Measurements from ENCODE around the gene EYS. TPM values are rescaled to one million over a fixed set of nuclear protein-coding genes. Genes with fewer than 3 reads are reported as not detected.

EYS gene
- total RNA-seq, 2 donors from 2014 or later: 0.18 to 3.5 TPM

- Histone ChIP-seq H3K9me3 (no peaks in the 10 kb centered on the region), H3K4me1 (replicated peaks) (no peaks in the 10 kb centered on the region), H3K27me3 (replicated peaks; ENCODE audit: insufficient read depth) (no peaks in the 10 kb centered on the region), H3K4me3 (no peak overlapping the region), H3K27ac (no peak overlapping the region), H3K36me3 (no peaks in the 10 kb centered on the region)
- intact Hi-C loops (cut with DNase I): no loop called here
- 59% methylated on average over 3 of the region's 3 CpGs for WGBS
- no peak for DNase-seq (ENCODE audit: low spot score)
- TF ChIP-seq CTCF (IDR thresholded peaks at IDR 0.05) (no peak), POLR2A (IDR thresholded peaks at IDR 0.05) (no peak), POLR2AphosphoS5 (IDR thresholded peaks at IDR 0.05) (no peak)
Measured at GRCh38 chr6:65566117-65566516, 140.9 kb downstream of the EYS start.

GRCh38 chr6:65558071-65558470 is 149.0 kb downstream of the EYS start:
- Histone ChIP-seq H3K36me3 (no peaks in the 10 kb centered on the region), H3K4me1 (replicated peaks) (no peaks in the 10 kb centered on the region), H3K27me3 (replicated peaks; ENCODE audit: insufficient read depth) (no peaks in the 10 kb centered on the region), H3K9me3 (no peaks in the 10 kb centered on the region), H3K4me3 (no peak overlapping the region), H3K27ac (no peak overlapping the region)
- no peak for DNase-seq (ENCODE audit: low spot score)
- intact Hi-C loops (cut with DNase I): no loop called here
- TF ChIP-seq POLR2AphosphoS5 (IDR thresholded peaks at IDR 0.05): no peak
- TF ChIP-seq CTCF (IDR thresholded peaks at IDR 0.05): no peak
- WGBS: 90% methylated on average over 6 of the region's 6 CpGs

- 87% methylated on average over 6 of the region's 6 CpGs for WGBS
- no peaks in the 10 kb centered on the region for H3K27me3 ChIP-seq (replicated peaks; ENCODE audit: insufficient read depth)
Measured at GRCh38 chr6:65557224-65557623, 149.8 kb downstream of the EYS start.

GRCh38 chr6:65546894-65547293 is 160.1 kb downstream of the EYS start:
- 87% methylated on average over 3 of the region's 3 CpGs for WGBS
- Histone ChIP-seq H3K4me1 (replicated peaks) (no peaks in the 10 kb centered on the region), H3K36me3 (no peaks in the 10 kb centered on the region), H3K9me3 (no peaks in the 10 kb centered on the region), H3K4me3 (no peak overlapping the region), H3K27ac (no peak overlapping the region), H3K27me3 (replicated peaks; ENCODE audit: insufficient read depth) (no peaks in the 10 kb centered on the region)
- DNase-seq (ENCODE audit: low spot score): no peak
- intact Hi-C loops (cut with DNase I): no loop called here
- no peak for TF ChIP-seq POLR2A (IDR thresholded peaks at IDR 0.05)

More at GRCh38 chr6:65557224-65557623, 149.8 kb downstream of the EYS start:
- no peak for DNase-seq (ENCODE audit: low spot score)
- TF ChIP-seq POLR2AphosphoS5 (IDR thresholded peaks at IDR 0.05) (no peak), CTCF (IDR thresholded peaks at IDR 0.05) (no peak), POLR2A (IDR thresholded peaks at IDR 0.05) (no peak)
- H3K36me3 ChIP-seq: no peaks in the 10 kb centered on the region
- no peaks in the 10 kb centered on the region for H3K4me1 ChIP-seq (replicated peaks)
- H3K27ac ChIP-seq: no peak overlapping the region
- intact Hi-C loops (cut with DNase I): no loop called here
- no peaks in the 10 kb centered on the region for H3K9me3 ChIP-seq
- no peak overlapping the region for H3K4me3 ChIP-seq

DNA sequence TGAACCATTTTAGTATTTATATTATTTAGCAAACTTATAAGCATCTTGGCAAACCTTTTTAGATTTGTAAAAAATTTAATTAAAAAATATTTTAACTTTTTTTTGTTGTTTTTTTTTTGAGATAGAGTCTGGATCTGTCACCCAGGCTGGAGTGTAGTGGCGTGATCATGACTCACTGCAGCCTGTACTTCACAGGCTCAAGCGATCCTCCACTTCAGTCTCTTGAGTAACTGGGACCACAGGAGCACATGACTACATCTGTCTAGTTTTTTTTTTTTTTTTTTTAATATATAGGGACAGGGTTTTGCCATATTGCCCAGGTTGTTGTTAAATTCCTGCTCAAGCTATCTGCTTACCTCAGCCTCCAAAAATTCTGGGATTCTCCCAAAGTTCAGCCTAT is 161.1 kb downstream of the EYS start:
- WGBS: 88% methylated on average over 2 of the region's 2 CpGs
- no peaks in the 10 kb centered on the region for H3K4me1 ChIP-seq (replicated peaks)

More for the DNA sequence above, 161.1 kb downstream of the EYS start:
- TF ChIP-seq POLR2A (IDR thresholded peaks at IDR 0.05): no peak
- no peak for TF ChIP-seq CTCF (IDR thresholded peaks at IDR 0.05)
- TF ChIP-seq POLR2AphosphoS5 (IDR thresholded peaks at IDR 0.05): no peak
- Histone ChIP-seq H3K9me3 (no peaks in the 10 kb centered on the region), H3K36me3 (no peaks in the 10 kb centered on the region), H3K27ac (no peak overlapping the region), H3K27me3 (replicated peaks; ENCODE audit: insufficient read depth) (no peaks in the 10 kb centered on the region), H3K4me3 (no peak overlapping the region)
- DNase-seq (ENCODE audit: low spot score): no peak
- intact Hi-C loops (cut with DNase I): no loop called here
